ENCODE measurements around the gene EP400.
"Not testable (repeated sequence)": the region's sequence is repeated elsewhere in the genome, so short reads cannot be mapped to it uniquely, and the experiment has no call there.

EP400 gene

DNA sequence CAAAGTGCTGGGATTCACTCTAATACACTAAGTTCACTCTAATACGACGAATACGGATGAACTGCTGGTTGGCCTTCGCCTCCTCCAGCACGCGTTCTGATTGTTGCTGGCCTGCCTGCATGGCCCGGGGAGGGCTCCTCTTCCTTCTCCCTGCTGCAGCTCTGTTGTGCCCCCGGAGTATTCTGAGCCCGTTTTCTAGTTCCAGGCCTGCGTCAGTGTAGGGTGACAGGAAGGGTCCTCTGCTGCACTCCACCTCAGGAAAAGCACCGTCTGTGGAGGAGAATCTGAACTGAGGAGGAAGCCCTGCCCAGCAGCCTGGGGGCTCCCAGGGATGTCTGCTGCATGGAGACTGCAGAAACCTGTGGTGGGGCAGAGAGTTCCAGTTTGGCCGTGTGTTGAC is 150.0 kb downstream of the EP400 start:
- FAIRE-seq, result no peak

DNA sequence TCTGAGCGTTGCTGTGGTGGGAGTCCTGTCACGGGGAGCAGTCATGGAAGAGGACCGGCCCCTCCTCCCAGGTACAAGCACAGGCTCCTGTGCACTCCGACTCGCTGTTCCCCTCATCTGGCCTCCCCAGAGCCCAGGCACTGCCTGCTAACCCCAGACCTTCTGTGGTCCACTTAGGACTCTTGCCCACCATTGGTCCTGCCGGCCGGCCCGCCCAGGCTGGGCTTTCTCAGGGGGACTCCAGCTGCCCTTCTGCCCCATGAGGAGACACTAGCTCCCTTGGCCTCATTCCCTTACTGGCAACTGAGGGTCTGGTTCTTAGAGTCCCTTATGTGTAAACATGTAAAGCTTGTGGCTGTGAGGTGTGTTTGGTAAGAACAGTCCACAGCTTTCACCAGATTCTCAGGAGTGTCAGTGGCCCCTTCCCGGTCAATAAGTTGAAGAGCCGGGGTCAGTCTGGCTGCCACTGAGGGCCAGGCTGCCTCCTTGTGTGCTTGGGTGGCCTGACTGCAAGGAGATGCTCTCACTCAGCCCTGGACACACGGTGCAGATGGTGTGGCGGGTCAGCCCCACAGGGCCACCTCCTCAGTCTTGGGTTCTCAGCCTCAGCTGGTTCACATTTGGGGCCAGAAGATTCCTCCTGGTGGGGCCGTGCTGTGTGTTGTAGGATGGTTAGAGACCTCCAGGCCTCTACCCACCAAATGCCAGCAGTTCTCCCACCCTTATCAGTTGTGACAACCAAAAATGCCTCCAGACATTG is 150.7 kb downstream of the EP400 start:
- FAIRE-seq, result no peak

DNA sequence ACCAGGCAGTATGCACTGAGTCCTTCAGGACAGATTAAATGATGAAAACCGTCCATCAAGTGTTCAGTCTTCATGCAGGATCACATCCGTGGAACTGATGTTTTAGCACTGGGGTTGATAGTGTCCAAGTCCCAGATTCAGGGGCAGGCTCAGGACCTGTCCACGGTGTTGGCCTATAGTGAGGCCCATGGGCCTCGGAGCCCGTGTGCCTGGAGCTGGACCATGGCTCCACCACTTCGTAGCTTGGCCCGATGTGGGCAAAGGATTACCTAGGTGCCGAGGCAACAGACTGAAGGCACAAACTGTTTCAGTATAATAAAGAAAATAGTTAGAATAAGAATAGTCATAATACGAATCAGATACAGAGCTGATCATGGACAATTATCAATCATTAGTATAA is 152.6 kb downstream of the EP400 start:
- FAIRE-seq, result no peak

DNA sequence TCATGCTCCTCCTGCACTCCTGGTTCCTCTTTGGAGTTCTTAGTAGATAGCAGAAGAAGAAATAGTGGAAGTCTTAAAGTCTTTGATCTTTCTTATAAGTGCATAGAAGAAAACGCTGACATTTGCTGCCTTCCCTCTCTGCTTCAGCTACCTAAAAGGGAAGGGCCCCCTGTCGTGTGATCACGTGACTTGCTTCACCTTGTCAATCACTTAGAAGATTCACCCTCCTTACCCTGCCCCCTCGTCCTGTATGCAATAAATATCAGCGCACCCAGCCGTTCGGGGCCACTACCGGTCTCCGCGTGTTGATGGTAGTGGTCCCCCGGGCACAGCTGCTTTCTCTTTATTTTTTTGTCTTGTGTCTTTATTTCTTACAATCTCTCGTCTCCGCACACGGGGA is 153.3 kb downstream of the EP400 start:
- FAIRE-seq, result not testable (repeated sequence)

DNA sequence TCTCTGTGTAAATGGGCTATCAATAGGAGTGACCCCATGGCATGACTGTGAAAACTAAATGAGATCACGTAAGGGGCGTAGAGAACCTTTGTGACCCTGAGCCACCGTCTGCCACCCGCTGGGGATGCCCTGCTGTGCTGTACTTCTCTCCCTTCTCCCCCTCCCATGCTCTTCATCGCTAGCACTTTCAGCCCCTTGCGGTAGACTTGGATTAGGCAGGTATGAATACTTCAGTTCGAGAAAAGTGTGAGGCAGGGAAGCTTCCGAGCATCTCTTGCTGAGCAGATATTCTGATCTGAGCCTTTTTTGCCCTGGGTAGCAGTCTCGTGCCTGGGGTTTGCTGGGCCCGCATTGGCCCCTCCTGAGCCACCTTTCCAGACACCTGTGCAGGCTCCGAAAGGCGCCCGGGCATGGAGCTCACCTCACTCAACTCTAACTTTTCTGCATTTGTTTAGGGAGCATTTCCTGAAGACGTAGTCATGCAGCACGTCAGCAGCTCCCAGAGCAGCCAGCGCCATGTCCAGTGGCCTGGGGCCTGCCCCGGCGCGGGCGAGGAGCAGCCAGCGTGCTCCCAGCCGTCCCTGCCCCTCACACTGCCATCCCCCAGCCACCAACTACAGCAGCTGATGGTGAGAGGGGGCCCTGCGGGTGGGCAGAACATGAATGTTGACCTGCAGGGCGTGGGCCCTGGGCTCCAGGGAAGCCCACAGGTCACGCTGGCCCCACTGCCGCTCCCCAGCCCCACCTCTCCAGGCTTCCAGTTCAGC is 154.0 kb downstream of the EP400 start:
- FAIRE-seq, result no peak

DNA sequence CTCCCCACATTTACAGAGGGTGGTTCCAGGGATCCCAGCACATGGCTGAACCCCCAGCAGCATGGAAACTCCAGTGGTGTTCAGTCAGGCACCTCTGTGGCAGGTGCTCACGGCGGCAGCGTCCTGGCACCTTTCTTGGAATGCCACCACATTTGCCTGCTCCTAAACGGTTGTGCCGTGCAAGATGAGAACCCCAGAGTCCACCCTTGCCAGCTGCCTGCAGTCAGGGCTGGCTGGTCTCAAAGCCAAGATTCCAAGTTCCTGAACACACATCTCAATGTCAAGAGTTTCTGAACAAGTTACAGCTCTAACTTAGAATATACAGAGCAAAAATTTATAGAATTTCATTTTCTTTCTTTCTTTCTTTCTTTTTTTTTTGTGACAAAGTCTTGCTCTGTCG is 155.7 kb downstream of the EP400 start:
- FAIRE-seq, result no peak

DNA sequence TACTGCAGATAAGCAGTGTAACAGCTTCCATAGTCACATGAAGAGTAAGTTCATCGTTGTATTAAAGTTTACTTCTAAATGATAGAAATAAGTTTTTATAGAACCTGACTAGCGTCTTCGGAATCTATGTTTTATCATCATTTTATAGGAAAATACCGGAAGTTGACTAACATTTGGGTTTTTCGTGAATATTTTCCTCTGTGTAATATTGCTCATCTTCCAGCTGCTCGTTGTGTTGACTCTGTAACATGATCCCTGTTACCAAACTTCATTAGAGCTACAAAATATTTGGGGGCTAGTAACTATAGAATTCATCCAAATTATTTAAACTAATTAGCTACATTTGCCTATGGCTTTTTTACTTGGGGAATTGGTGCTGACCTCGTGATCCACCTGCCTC is 157.2 kb downstream of the EP400 start:
- no peak for FAIRE-seq

DNA sequence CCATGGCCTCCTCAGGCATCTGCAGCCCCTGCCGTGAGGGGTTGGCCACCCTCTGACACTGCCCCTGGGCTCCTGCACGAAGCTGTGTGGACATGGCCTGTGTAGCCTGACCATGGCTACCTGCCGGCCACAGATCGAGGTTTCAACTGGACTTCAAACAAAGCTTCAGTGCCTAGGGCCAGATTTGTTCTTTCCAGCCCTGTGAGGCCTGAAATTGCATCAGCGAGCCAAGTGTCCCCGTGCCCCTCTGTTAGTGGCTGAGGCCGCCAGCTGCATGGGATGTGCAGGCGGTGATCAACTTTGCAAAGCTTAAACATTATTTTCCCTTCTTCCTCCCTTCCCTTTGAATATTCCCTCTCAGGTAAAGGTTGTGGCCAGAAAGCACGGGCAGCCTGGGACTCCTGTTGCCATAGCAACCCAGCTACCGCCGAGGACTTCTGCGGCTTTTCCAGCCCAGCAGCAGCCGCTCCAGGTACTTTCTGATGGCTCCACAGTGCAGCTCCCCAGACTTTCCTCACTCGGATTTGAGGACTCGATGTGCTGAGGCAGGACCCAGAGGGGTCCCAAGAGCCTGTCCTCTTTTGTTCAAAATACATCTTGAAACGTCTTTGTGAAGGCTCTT is 158.6 kb downstream of the EP400 start:
- no peak for FAIRE-seq

DNA sequence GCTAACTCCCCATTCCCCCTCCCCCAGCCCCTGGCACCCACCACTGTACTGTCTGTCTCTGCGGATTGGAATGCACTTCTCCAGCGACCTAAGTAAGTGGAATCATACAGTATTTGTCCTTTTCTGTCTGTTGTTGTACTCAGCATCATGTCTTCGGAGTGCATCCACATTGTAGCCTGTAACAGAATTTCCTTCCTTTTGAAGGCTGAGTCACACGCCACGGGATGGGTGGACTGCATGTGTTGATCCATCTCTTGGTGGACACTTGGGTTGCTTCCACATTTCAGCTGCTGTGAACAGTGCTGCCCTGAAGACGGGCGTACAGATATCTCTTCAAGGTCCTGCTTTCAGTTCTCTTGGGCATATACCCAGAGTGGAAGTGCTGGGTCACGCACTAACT is 160.0 kb downstream of the EP400 start:
- FAIRE-seq, result no peak

DNA sequence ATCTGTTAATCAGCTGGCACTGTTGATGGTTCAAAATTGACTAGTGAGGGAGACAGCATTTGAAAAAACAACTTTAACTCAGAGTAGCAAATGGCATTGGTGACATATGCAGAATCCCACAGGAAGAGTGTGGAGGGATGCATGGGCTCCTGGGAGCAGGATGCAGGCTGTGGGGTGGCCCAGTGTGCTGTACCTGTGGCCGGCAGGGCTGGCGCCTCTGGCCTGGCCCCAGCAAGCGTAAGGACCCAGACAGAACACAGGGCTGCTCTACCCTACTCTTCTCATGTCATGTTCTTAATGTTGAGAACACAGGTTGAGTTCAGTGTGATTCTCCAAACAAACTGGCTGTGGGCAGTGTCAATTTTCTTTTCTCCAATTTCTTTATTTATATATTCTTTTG is 160.9 kb downstream of the EP400 start:
- FAIRE-seq, result no peak

DNA sequence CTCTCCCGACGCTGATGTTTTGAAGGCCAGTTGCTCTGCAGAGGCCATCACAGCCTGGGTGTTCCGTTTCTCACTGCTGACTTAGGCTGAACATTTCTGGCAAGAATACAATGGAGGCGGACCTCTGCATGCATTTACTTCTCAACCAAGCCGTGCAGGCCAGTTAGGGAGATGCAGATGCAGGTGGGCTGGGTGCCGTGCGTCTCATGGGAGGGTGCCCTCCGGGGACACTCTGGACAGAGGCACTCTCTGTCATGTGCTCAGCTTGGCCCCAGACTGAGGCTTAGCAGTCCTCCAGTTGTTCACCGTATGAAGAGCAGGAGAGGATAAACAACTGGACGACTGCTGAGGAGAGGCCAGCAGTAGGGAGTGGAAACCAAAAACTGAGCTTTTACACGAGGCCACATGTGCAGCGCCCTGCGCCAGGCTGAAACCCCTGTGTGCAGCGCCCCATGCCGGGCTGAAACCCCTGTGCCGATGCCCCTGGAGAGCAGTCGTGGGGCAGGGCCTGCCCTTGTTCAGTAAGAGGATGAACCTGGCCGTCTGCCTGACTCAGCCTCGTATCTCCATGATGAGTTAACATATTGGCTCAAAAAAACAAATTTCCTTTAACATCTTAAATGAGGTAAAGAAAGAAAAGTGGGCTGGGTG is 162.0 kb downstream of the EP400 start:
- FAIRE-seq, result no peak

DNA sequence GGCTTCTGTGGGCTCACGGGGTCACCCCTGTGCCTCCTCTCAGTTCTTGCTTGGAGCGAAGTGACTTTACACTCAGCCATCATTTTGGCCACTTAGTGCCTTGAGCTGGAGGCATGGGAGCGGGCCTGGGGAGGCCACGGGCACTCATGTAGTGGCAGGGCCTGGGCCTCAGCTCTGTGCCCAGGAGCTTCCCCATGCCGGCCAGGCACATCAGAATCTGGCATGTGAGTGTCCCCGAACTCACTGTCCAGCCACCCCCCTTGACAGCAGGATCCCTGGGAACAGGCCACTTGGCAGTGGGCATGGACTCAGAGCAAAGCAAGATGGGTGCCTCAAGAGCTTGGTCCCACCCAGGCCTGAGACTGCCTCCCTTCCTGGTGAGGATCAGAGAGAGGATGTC is 164.9 kb downstream of the EP400 start:
- FAIRE-seq, result no peak

DNA sequence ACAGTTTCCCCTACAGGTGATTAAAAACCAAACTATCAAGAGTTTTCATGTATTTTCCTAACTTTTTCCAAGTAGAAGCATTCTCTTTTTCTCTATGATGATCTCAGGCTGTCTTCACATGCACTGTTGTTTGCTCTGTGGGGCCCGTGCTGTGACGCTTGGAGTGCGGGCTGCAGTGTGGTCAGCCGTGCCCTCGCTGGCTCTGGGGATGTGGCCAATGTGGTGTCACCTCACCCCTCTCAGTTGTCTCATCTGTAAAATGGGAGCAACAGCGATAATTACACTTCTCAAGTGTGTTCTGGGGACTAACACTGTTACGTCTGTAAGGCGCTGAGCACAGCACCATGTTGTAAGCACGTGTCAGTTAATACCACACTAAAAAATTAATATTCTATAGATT is 165.8 kb downstream of the EP400 start:
- no peak for FAIRE-seq

DNA sequence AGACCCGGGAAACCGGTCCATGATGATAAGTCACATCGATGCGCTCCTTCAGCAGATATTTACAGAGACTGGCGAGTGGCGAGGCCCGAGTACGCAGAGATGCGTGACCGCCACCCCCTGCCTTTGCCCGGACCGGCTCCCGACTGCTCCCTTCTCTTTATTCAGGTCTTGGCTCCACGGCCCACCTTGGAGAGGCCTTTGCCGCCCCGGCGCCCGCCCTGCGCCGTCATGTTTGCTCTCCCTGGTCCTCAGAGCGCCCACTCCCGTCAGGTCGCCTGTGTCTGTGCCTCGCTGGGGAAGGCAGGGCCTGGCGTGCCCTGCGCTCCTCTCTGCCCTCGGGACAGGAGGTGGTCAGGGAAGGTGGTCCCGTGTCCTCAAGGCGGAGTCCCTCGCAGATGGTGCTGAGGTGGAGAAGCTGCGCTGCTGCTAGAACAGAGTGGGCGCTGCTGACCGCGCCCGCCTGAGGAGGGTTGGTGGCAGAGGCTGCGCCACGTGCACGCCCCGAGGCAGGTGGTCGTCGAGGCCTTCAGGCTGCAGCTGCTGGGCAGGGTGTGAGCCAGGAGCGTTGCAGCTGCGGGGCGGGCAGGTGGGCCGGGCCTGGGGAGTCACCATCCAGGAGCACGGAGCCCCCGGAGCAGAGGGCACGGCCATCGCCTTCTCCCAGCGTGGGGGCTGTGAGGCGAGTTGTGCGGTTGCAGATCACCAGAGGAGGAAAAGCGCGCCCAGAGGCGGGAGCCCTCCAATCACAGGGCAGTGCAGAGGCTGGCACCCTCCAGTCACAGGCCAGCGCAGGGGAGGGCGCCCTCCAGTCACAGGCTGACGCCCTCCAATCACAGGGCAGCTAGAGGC is 167.2 kb downstream of the EP400 start:
- no peak for FAIRE-seq

DNA sequence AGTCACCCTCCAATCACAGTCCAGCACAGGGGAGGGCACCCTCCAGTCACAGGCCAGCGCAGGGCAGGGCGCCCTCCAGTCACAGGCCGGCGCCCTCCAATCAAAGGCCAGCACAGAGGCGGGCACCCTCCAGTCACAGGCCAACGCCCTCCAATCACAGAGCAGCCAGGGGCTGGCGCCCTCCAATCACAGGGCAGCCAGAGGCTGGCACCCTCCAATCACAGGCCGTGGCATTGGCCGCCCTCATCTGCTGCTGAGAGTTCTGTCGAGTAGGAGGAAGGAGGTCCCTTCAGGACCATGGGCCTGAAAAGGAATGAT is 167.8 kb downstream of the EP400 start:
- no peak for FAIRE-seq

DNA sequence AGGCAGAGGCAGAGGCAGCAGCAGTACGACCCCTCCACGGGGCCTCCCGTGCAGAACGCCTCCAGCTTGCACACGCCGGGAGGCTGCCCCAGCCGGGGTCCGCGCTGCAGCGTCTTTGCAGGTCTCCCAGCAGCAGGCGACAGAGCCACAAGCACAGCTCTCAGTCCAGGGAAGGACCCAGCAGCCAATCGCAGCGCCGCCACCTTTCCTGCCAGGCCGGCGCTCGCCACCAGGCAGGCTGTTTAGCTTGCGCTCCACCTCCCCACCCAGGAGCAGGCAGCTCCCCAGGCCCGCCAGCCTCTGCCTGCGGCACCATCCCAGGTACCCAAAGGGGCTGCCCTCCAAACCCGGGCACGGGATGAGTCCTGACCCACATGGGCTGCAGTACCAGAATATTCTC is 169.1 kb downstream of the EP400 start:
- no peak for FAIRE-seq

DNA sequence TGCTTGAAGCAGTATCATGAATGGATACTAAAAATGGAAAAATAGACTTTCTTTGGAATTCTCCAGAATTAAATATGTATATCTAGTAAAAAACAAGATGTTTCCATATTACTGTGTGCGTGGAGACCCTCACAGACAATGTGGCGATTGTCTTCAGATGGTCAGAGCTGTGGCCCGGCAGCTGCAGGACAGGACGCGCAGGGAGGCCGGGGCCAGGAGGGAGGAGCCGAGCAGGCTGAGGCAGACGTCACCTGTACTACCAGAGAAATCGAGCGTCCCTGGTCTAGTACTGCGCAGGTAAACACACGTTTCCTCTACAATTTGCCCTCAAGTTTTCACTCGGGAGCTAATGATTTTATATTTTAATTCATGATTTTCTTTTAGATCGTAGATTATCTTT is 171.5 kb downstream of the EP400 start:
- no peak for FAIRE-seq

DNA sequence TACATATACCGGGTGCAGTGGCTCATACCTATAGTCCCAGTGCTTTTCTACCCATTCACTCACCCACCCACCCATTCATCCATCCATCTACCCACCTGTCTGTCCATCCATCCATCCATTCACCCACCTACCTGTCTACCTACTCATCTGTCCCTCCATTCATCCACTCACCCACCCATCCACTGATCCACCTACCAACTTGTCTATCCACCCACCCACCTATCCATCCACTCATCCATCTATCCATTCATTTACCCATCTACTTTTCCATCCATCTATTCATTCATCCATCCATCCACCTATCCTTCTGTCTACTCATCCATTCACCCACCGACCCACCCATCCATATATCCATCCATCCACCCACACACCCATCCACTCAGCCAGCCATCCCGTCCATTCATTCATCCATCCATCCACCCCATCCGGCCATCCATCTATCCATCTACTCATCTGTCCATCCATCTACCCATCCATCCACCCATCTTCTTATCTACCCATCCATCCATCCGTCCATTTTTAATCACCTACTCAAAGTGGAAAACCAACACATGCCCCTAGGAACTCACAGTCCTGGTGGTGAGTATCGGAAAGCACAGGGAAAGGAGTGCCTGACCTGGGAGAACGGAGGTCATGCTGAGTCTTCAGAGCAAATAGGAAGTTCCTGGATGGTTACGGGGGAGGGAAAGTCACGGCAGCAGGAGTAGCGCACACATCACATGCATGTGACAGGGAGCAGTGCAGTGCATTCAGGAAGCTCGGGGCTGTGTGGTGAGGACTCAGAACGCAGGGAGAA is 174.4 kb downstream of the EP400 start:
- FAIRE-seq, result no peak

DNA sequence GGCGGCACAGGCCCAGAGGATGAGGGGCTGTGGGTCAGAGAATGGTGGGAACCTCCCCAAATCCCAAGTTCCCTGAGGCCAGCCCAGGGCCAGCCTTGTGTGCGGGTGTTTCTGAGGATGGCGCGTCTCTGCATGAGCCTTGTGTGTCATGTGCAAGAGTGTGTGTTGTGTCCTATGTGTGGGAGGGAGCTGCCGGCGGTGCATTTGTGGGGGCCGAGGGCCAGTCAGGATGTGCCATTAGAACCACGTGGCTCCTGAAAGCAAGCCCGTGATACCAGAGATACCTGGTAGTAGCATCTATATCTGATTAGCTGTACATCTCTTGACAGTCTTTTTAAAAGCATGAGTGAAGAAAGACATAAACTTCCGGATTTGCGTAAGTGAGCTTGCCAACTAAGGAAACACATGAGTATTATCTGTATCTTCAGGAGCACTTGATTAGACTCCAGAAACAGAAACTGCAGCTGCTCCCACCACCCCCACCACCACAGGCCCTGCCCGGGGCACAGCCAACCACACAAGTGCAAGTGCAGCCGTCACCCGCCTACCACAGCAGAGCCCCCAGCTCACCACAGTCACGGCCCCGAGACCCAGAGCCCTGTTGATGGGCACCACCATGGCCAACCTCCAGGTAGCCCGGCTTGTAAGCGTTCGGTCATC is 175.2 kb downstream of the EP400 start:
- no peak for FAIRE-seq

DNA sequence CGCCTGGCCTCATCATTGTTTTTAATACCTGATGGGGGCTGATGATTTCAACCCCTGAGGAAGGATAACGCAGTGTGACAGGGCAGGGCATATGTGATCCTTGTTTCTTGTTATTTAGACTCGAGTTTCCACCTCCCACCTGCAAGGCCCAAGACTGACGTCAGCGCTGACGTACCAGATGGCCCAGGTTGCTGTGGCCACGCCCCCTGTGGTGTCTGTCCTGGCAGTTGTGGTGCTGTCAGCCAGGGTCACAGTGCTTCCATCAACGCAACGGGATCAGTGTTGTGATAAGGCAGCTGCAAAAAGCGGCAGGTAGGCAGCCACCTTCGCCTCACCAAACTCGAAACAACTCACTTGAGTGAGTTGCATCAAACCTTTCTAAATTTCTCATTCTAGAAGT is 176.0 kb downstream of the EP400 start:
- FAIRE-seq, result no peak

DNA sequence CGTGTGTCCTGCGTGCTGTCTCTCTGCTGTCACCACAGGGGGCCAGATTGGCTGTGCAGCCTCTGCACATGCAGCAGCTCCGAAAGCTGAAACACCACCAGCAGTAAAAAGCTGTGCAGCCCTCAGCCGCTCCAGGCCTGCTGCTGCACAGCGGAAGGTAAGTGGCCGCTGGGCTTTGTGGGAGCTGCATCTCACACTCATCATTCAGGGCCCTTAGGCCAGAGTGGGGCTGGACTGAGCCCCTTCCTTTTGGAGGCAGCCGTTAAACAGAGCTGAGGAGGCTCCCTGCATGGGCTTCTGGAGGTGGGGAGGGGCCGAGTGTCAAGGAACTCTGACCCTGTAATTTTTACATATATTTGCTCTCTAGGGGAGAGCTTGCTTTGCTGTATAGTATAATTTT is 177.3 kb downstream of the EP400 start:
- FAIRE-seq, result no peak
